ENCODE measurements around the gene MAN1A1. TPM values are rescaled to one million over a fixed set of nuclear protein-coding genes. Genes with fewer than 3 reads are reported as not detected.
"Not testable (repeated sequence)": the region's sequence is repeated elsewhere in the genome, so short reads cannot be mapped to it uniquely, and the experiment has no call there.

MAN1A1 gene
- total RNA-seq, 1 experiment from 2014 or later, result 1.3 TPM

- Histone ChIP-seq H3K4me3 (no peak overlapping the region), H3K27ac (no peak overlapping the region), H3K27me3 (replicated peaks) (no peaks in the 10 kb centered on the region), H3K9me3 (replicated peaks) (no peaks in the 10 kb centered on the region), H3K4me1 (replicated peaks) (no peaks in the 10 kb centered on the region), H3K36me3 (no peaks in the 10 kb centered on the region)
- no peak for DNase-seq (ENCODE audit: low read depth in 1 of 2, low spot score in 2 of 2)
These were observed 53.2 kb downstream of the MAN1A1 start for GRCh38 chr6:119296036-119297035.

DNA sequence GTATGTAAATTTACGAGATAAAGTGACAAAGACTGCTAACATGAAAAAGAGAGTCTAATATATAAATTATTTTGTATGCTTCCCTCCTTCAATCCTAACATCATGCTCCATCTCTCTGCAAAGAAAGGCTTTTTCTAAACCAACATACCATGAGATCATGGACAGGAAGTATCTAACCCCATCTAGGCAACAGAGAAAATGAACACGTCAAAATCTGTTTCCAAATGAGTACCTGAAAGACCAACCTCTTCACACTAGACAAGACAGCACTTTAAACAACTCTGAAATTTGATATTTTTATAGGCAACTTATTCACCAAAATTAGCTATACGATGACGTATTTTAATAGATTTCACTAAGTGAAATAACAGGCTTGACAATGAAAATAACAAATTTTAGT is 54.6 kb downstream of the MAN1A1 start:
- no peaks in the 10 kb centered on the region for H3K9me3 ChIP-seq (replicated peaks)
- no peaks in the 10 kb centered on the region for H3K36me3 ChIP-seq
- no peak overlapping the region for H3K4me3 ChIP-seq
- H3K4me1 ChIP-seq (replicated peaks), result no peaks in the 10 kb centered on the region
- no peak overlapping the region for H3K27ac ChIP-seq
- no peak for DNase-seq (ENCODE audit: low read depth in 1 of 2, low spot score in 2 of 2)
- no peaks in the 10 kb centered on the region for H3K27me3 ChIP-seq (replicated peaks)

DNA sequence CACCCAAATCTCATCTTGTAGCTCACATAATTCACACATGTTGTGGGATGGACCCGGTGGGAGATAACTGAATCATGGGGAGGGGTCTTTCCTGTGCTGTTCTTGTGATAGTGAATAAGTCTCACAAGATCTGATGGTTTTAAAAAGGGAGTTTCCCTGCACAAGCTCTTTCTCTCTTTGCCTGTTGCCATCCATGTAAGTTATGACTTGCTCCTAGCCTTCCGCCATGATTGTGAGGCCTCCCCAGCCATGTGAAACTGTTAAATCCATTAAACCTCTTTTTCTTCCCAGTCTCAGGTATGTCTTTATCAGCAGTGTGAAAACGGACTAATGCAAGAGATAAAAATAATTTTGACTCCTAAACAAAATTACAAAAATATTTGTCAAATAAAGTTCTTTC is 58.5 kb downstream of the MAN1A1 start:
- H3K9me3 ChIP-seq (replicated peaks); H3K27me3 ChIP-seq (replicated peaks); H3K4me3 ChIP-seq; DNase-seq (ENCODE audit: low read depth in 1 of 2, low spot score in 2 of 2); H3K36me3 ChIP-seq; H3K4me1 ChIP-seq (replicated peaks); H3K27ac ChIP-seq: not testable (repeated sequence)

- Histone ChIP-seq H3K9me3 (replicated peaks) (no peaks in the 10 kb centered on the region), H3K4me1 (replicated peaks) (no peaks in the 10 kb centered on the region), H3K27ac (no peak overlapping the region), H3K27me3 (replicated peaks) (no peaks in the 10 kb centered on the region), H3K36me3 (no peaks in the 10 kb centered on the region), H3K4me3 (no peak overlapping the region)
- no peak for DNase-seq (ENCODE audit: low read depth in 1 of 2, low spot score in 2 of 2)
These were observed 59.3 kb downstream of the MAN1A1 start for GRCh38 chr6:119290306-119290705.

DNA sequence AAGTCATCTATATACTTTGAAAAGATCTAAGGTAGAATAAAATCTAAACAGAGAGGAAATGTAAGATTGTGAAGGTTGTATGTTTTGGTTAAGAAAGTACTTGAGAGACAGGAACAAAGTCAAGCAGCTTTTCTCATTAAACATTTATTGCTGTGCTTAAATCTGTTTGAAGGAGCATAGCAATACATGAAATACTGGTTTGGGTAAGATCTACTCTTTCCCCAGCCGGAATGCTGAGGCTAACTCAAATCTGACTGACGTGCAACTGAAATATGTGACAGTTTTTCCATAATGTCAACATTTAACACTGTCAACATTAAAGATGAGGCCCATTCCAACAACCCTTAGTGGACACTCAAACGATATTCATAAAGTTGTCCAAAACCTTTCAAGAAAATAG is 59.9 kb downstream of the MAN1A1 start:
- Histone ChIP-seq H3K4me3 (no peak overlapping the region), H3K27me3 (replicated peaks) (no peaks in the 10 kb centered on the region), H3K27ac (no peak overlapping the region), H3K4me1 (replicated peaks) (no peaks in the 10 kb centered on the region), H3K36me3 (no peaks in the 10 kb centered on the region), H3K9me3 (replicated peaks) (no peaks in the 10 kb centered on the region)
- DNase-seq (ENCODE audit: low read depth in 1 of 2, low spot score in 2 of 2), result no peak

DNA sequence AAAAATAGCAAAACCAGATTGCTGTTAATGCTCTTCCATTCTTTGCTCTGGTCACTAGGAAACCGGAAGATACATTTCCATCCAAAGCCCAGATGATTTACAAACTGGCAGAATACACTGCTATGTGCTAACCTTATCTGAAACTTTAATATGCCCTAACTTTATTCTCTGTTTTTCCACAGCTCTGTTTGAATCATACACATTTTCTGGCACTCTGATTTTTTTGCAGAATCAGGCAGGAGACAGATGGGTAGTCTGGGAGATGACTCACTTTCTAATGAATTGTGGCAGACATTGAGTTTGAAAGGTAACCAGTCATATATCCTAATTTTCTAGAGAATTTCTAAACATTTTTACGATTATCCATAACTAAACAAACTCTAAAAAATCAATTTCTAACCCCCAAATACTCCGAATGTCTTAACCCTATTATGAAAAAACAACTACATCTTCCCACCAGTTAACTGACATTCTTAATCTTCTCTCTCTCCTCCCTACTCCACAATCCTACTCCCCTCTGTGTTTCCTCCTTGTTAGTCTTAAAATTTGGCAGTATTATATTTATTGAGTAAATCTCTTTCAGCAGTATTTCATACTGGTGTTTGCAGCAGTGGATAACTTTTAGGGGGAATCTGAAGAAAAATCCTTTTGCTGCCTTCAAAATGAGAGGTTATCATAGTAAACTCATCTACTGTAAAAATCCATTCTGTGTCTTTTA is 63.5 kb downstream of the MAN1A1 start:
- Histone ChIP-seq H3K36me3 (no peaks in the 10 kb centered on the region), H3K9me3 (replicated peaks) (no peaks in the 10 kb centered on the region), H3K4me1 (replicated peaks) (no peaks in the 10 kb centered on the region), H3K4me3 (no peak overlapping the region), H3K27ac (no peak overlapping the region), H3K27me3 (replicated peaks) (no peaks in the 10 kb centered on the region)
- no peak for DNase-seq (ENCODE audit: low read depth in 1 of 2, low spot score in 2 of 2)

- Histone ChIP-seq H3K4me1 (replicated peaks) (no peaks in the 10 kb centered on the region), H3K27me3 (replicated peaks) (no peaks in the 10 kb centered on the region), H3K27ac (no peak overlapping the region), H3K36me3 (no peaks in the 10 kb centered on the region), H3K4me3 (no peak overlapping the region), H3K9me3 (replicated peaks) (no peaks in the 10 kb centered on the region)
- DNase-seq (ENCODE audit: low read depth in 1 of 2, low spot score in 2 of 2), result no peak
These were observed 64.6 kb downstream of the MAN1A1 start for GRCh38 chr6:119284861-119285521.

- Histone ChIP-seq H3K4me1 (replicated peaks) (no peaks in the 10 kb centered on the region), H3K27ac (no peak overlapping the region), H3K4me3 (no peak overlapping the region), H3K9me3 (replicated peaks) (no peaks in the 10 kb centered on the region), H3K27me3 (replicated peaks) (no peaks in the 10 kb centered on the region), H3K36me3 (no peaks in the 10 kb centered on the region)
- no peak for DNase-seq (ENCODE audit: low read depth in 1 of 2, low spot score in 2 of 2)
These were observed 65.5 kb downstream of the MAN1A1 start for GRCh38 chr6:119283979-119284545.

- H3K27ac ChIP-seq, result no peak overlapping the region
- no peaks in the 10 kb centered on the region for H3K4me1 ChIP-seq (replicated peaks)
- H3K4me3 ChIP-seq, result no peak overlapping the region
- H3K27me3 ChIP-seq (replicated peaks), result no peaks in the 10 kb centered on the region
- DNase-seq (ENCODE audit: low read depth in 1 of 2, low spot score in 2 of 2), result no peak
- no peaks in the 10 kb centered on the region for H3K9me3 ChIP-seq (replicated peaks)
- no peaks in the 10 kb centered on the region for H3K36me3 ChIP-seq
These were observed 66.3 kb downstream of the MAN1A1 start for GRCh38 chr6:119283214-119283613.

- no peak overlapping the region for H3K27ac ChIP-seq
- DNase-seq (ENCODE audit: low read depth in 1 of 2, low spot score in 2 of 2), result no peak
- no peaks in the 10 kb centered on the region for H3K27me3 ChIP-seq (replicated peaks)
- H3K36me3 ChIP-seq, result no peaks in the 10 kb centered on the region
- no peaks in the 10 kb centered on the region for H3K9me3 ChIP-seq (replicated peaks)
- no peak overlapping the region for H3K4me3 ChIP-seq
- H3K4me1 ChIP-seq (replicated peaks), result no peaks in the 10 kb centered on the region
These were observed 68.9 kb downstream of the MAN1A1 start for GRCh38 chr6:119280668-119281067.

DNA sequence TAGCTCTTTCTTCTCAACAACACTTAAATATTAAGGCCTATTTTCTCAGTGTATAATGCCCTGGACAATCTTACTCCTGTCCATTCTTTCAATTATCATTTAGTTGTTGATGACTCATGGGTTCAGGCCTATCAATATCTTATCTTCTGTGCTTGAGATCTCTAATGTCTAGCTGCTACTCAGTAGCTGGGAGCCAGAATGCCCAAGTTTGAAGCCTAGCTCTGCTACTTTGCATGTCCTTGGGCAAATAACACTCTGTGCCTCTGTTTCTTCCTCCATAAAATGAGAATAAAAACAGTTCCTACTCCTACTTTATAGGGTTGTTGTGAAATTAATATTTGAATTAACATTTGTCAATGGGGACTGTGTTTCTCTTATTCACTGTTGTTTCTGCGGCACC is 69.5 kb downstream of the MAN1A1 start:
- no peaks in the 10 kb centered on the region for H3K27me3 ChIP-seq (replicated peaks)
- H3K4me1 ChIP-seq (replicated peaks), result no peaks in the 10 kb centered on the region
- H3K9me3 ChIP-seq (replicated peaks), result no peaks in the 10 kb centered on the region
- no peak overlapping the region for H3K27ac ChIP-seq
- no peak for DNase-seq (ENCODE audit: low read depth in 1 of 2, low spot score in 2 of 2)
- no peak overlapping the region for H3K4me3 ChIP-seq
- no peaks in the 10 kb centered on the region for H3K36me3 ChIP-seq

DNA sequence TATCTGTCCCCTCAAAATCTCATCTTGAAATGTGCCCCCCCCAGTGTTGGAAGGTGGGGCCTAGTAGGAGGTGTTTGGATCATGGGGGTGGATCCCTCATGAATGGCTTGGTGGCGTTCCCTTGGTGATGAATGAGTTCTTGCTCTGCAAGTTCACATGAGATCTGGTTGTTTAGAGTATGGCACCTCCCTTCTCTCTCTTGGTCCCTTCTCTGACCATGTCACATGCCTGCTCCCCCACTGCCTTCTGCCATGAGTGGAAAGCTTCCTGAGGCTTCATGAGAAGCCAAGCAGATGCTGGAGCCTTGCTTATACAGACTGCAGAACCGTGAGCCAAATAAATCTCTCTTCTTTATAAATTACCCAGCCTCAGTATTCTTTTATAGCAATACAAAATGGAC is 70.9 kb downstream of the MAN1A1 start:
- Histone ChIP-seq H3K4me3 (no peak overlapping the region), H3K9me3 (replicated peaks) (no peaks in the 10 kb centered on the region), H3K27ac (no peak overlapping the region), H3K27me3 (replicated peaks) (no peaks in the 10 kb centered on the region), H3K4me1 (replicated peaks) (no peaks in the 10 kb centered on the region), H3K36me3 (no peaks in the 10 kb centered on the region)
- DNase-seq (ENCODE audit: low read depth in 1 of 2, low spot score in 2 of 2), result no peak

DNA sequence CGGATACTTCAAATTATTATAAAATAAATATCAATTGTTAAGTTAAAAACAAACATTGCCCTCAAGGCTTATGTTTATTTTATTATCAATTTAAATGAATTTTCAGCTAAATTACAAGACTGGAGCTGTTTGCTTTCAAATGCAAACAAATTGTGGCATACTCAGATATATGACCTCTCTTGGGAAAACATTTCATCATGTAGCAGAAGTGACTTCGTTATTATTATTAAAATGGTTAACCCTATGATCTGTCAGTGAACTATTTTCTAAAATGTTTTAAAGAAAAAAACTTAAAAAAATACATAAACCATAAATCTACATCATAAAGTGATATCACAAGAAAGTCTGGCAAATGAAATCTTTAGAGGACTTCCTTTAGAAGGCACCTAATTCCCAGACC is 72.5 kb downstream of the MAN1A1 start:
- DNase-seq (ENCODE audit: low read depth in 1 of 2, low spot score in 2 of 2), result no peak
- Histone ChIP-seq H3K4me3 (no peak overlapping the region), H3K9me3 (replicated peaks) (no peaks in the 10 kb centered on the region), H3K36me3 (no peaks in the 10 kb centered on the region), H3K4me1 (replicated peaks) (no peaks in the 10 kb centered on the region), H3K27me3 (replicated peaks) (no peaks in the 10 kb centered on the region), H3K27ac (no peak overlapping the region)
